Measurements from ENCODE around the gene DUSP16.
"Not testable (repeated sequence)": the region's sequence is repeated elsewhere in the genome, so short reads cannot be mapped to it uniquely, and the experiment has no call there.

Gene DUSP16

GRCh38 chr12:12595929-12596328 lies 33.3 kb upstream of the DUSP16 start:
- not testable (repeated sequence) for H2AK5ac ChIP-seq (ENCODE audit: low read length); H3K18ac ChIP-seq (ENCODE audit: low read length); H3K36me3 ChIP-seq (ENCODE audit: control insufficient read depth in 1 of 2, insufficient read depth in 2 of 2, low read length in 2 of 2); H2BK5ac ChIP-seq (ENCODE audit: low read depth, low read length, poor library complexity); H3K27ac ChIP-seq (ENCODE audit: low read depth, low read length); H2AFZ ChIP-seq (ENCODE audit: insufficient read depth, low read length, poor library complexity); H3K23ac ChIP-seq (ENCODE audit: low read length); H2BK120ac ChIP-seq (ENCODE audit: insufficient read depth, low read length, poor library complexity); H3K4me2 ChIP-seq (ENCODE audit: low read length); H3K79me2 ChIP-seq (ENCODE audit: control insufficient read depth, insufficient read depth, low read length, poor library complexity); DNase-seq; H4K8ac ChIP-seq (ENCODE audit: low read depth, low read length); H3K4ac ChIP-seq (ENCODE audit: low read depth, low read length); H2BK12ac ChIP-seq (ENCODE audit: low read length); H4K12ac ChIP-seq (ENCODE audit: low read depth, low read length); H3K79me1 ChIP-seq (ENCODE audit: low read length); H3K27me3 ChIP-seq (ENCODE audit: insufficient read depth, low read length); H3K14ac ChIP-seq (ENCODE audit: low read length); H3K4me1 ChIP-seq (ENCODE audit: control insufficient read depth in 1 of 2, insufficient read depth in 2 of 2, low read length in 2 of 2); H3K4me3 ChIP-seq (ENCODE audit: low read depth, low read length); H3K9ac ChIP-seq (ENCODE audit: low read length); H3K9me3 ChIP-seq (ENCODE audit: insufficient read depth, low read depth, low read length); H4K91ac ChIP-seq (ENCODE audit: low read depth, low read length)
- no CpG with 5 or more reads among the region's 2 CpGs for WGBS (ENCODE audit: extremely low coverage, insufficient coverage, insufficient read length)

DNA sequence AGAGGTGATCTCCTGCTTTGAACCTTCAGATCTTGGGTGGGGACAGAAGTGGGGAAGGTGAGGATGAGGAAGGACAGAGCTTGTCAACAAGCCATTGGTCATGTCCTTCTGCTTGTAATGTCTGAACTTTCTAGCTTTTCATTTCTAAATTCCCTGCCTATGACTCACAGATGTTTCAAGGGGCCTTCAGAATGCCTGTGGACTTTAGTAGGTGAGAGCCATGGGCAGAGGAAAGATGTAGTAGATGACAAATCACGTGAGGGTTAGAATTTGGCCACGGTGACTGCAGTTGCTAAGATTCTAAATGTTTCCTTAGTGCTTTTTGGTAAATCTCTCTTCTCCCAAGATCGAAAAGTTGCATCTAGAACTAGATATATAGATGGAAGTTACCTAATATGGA lies 30.3 kb upstream of the DUSP16 start:
- H3K79me1 ChIP-seq (ENCODE audit: low read length), result peaks cover 2% of the 10 kb centered on the region
- H3K4me2 ChIP-seq (ENCODE audit: low read length), result no peak overlapping the region
- peaks cover 2% of the 10 kb centered on the region for H3K9me3 ChIP-seq (ENCODE audit: insufficient read depth, low read depth, low read length)
- H4K8ac ChIP-seq (ENCODE audit: low read depth, low read length), result no peak overlapping the region
- no peaks in the 10 kb centered on the region for H3K27me3 ChIP-seq (ENCODE audit: insufficient read depth, low read length)
- no peak overlapping the region for H3K27ac ChIP-seq (ENCODE audit: low read depth, low read length)
- no peak overlapping the region for H3K9ac ChIP-seq (ENCODE audit: low read length)
- H2BK5ac ChIP-seq (ENCODE audit: low read depth, low read length, poor library complexity), result no peak overlapping the region
- H3K23ac ChIP-seq (ENCODE audit: low read length), result no peak overlapping the region
- H4K12ac ChIP-seq (ENCODE audit: low read depth, low read length), result no peak overlapping the region
- no peak overlapping the region for H2BK120ac ChIP-seq (ENCODE audit: insufficient read depth, low read length, poor library complexity)
- no peaks in the 10 kb centered on the region for H3K79me2 ChIP-seq (ENCODE audit: control insufficient read depth, insufficient read depth, low read length, poor library complexity)
- H3K4me1 ChIP-seq (ENCODE audit: control insufficient read depth in 1 of 2, insufficient read depth in 2 of 2, low read length in 2 of 2), result peaks cover 0 to 2% of the 10 kb centered on the region in 2 experiments
- no peak overlapping the region for H3K4me3 ChIP-seq (ENCODE audit: low read depth, low read length)
- H3K36me3 ChIP-seq (ENCODE audit: control insufficient read depth in 1 of 2, insufficient read depth in 2 of 2, low read length in 2 of 2), result no peaks in the 10 kb centered on the region
- no peak overlapping the region for H3K4ac ChIP-seq (ENCODE audit: low read depth, low read length)
- no peak overlapping the region for H2AK5ac ChIP-seq (ENCODE audit: low read length)
- H3K18ac ChIP-seq (ENCODE audit: low read length), result no peak overlapping the region
- peak in 1 of 2 donors; percentile 64 for DNase-seq
- no CpG with 5 or more reads among the region's 3 CpGs for WGBS (ENCODE audit: extremely low coverage, insufficient coverage, insufficient read length)
- no peak overlapping the region for H3K14ac ChIP-seq (ENCODE audit: low read length)
- H4K91ac ChIP-seq (ENCODE audit: low read depth, low read length), result no peak overlapping the region
- no peak overlapping the region for H2BK12ac ChIP-seq (ENCODE audit: low read length)
- no peak overlapping the region for H2AFZ ChIP-seq (ENCODE audit: insufficient read depth, low read length, poor library complexity)

GRCh38 chr12:12590961-12591360 lies 28.3 kb upstream of the DUSP16 start:
- Histone ChIP-seq H4K91ac (ENCODE audit: low read depth, low read length) (no peak overlapping the region), H2BK12ac (ENCODE audit: low read length) (no peak overlapping the region), H3K27me3 (ENCODE audit: insufficient read depth, low read length) (no peaks in the 10 kb centered on the region), H3K9me3 (ENCODE audit: insufficient read depth, low read depth, low read length) (peaks cover 2% of the 10 kb centered on the region), H3K79me1 (ENCODE audit: low read length) (peaks cover 7% of the 10 kb centered on the region), H3K4me3 (ENCODE audit: low read depth, low read length) (no peak overlapping the region), H4K8ac (ENCODE audit: low read depth, low read length) (no peak overlapping the region), H3K23ac (ENCODE audit: low read length) (no peak overlapping the region), H3K27ac (ENCODE audit: low read depth, low read length) (no peak overlapping the region), H2BK5ac (ENCODE audit: low read depth, low read length, poor library complexity) (no peak overlapping the region), H3K36me3 (ENCODE audit: control insufficient read depth in 1 of 2, insufficient read depth in 2 of 2, low read length in 2 of 2) (no peaks in the 10 kb centered on the region), H4K12ac (ENCODE audit: low read depth, low read length) (no peak overlapping the region), H3K18ac (ENCODE audit: low read length) (no peak overlapping the region), H3K79me2 (ENCODE audit: control insufficient read depth, insufficient read depth, low read length, poor library complexity) (no peaks in the 10 kb centered on the region), H2AK5ac (ENCODE audit: low read length) (no peak overlapping the region), H2AFZ (ENCODE audit: insufficient read depth, low read length, poor library complexity) (no peak overlapping the region), H3K4me2 (ENCODE audit: low read length) (no peak overlapping the region), H3K14ac (ENCODE audit: low read length) (no peak overlapping the region), H3K9ac (ENCODE audit: low read length) (no peak overlapping the region), H3K4ac (ENCODE audit: low read depth, low read length) (no peak overlapping the region), H2BK120ac (ENCODE audit: insufficient read depth, low read length, poor library complexity) (no peak overlapping the region), H3K4me1 (ENCODE audit: control insufficient read depth in 1 of 2, insufficient read depth in 2 of 2, low read length in 2 of 2) (peaks cover 6 to 12% of the 10 kb centered on the region in 2 experiments)
- peak; percentile 53 to 62 for DNase-seq
- WGBS (ENCODE audit: extremely low coverage, insufficient coverage, insufficient read length), result no CpG with 5 or more reads among the region's 6 CpGs

GRCh38 chr12:12588436-12588835 lies 25.8 kb upstream of the DUSP16 start:
- H4K12ac ChIP-seq (ENCODE audit: low read depth, low read length); H3K9me3 ChIP-seq (ENCODE audit: insufficient read depth, low read depth, low read length); H2BK12ac ChIP-seq (ENCODE audit: low read length); H2BK5ac ChIP-seq (ENCODE audit: low read depth, low read length, poor library complexity); H3K9ac ChIP-seq (ENCODE audit: low read length); H3K4me2 ChIP-seq (ENCODE audit: low read length); H2AFZ ChIP-seq (ENCODE audit: insufficient read depth, low read length, poor library complexity); H3K36me3 ChIP-seq (ENCODE audit: control insufficient read depth in 1 of 2, insufficient read depth in 2 of 2, low read length in 2 of 2); H3K4ac ChIP-seq (ENCODE audit: low read depth, low read length); H3K18ac ChIP-seq (ENCODE audit: low read length); H2AK5ac ChIP-seq (ENCODE audit: low read length); H3K27me3 ChIP-seq (ENCODE audit: insufficient read depth, low read length); H3K23ac ChIP-seq (ENCODE audit: low read length); H4K8ac ChIP-seq (ENCODE audit: low read depth, low read length); H3K27ac ChIP-seq (ENCODE audit: low read depth, low read length); H3K4me3 ChIP-seq (ENCODE audit: low read depth, low read length); H3K14ac ChIP-seq (ENCODE audit: low read length); H3K79me2 ChIP-seq (ENCODE audit: control insufficient read depth, insufficient read depth, low read length, poor library complexity); H4K91ac ChIP-seq (ENCODE audit: low read depth, low read length); H3K79me1 ChIP-seq (ENCODE audit: low read length); H2BK120ac ChIP-seq (ENCODE audit: insufficient read depth, low read length, poor library complexity): not testable (repeated sequence)
- no CpG with 5 or more reads among the region's 3 CpGs for WGBS (ENCODE audit: extremely low coverage, insufficient coverage, insufficient read length)
- peak; percentile 73 to 83 for DNase-seq
- peaks cover 6 to 14% of the 10 kb centered on the region in 2 experiments for H3K4me1 ChIP-seq (ENCODE audit: control insufficient read depth in 1 of 2, insufficient read depth in 2 of 2, low read length in 2 of 2)
